B cell (primary cell): ENCODE data around the gene D2HGDH. TPM values are rescaled to one million over a fixed set of nuclear protein-coding genes. Genes with fewer than 3 reads are reported as not detected.

Experiments used
- ATAC-seq: fragments of 200-7000 bp; cut with Tn5 transposase; one replicate; pipeline ENCODE4 v1.10.0; 2021; ENCODE audit warnings: low read depth, mild to moderate bottlenecking, moderate number of reproducible peaks, moderate library complexity
- CTCF ChIA-PET: fragments of 350-600 bp; sonication (Branson Sonifier 250); formaldehyde crosslinking; loops from one replicate; lab custom pipeline; 2021; ENCODE audit warnings: antibody characterized with exemption, inconsistent platforms; lab: Charles Lee
- POLR2A ChIA-PET: fragments of 350-600 bp; sonication (Branson Sonifier 250); formaldehyde crosslinking; loops from one replicate; lab custom pipeline; 2021; ENCODE audit warnings: antibody characterized with exemption; lab: Charles Lee
- DNase-seq: peaks from one replicate; pipeline ENCODE4 v3.0.0; 2013
- H2AFZ ChIP-seq: 2 replicates; pipeline ENCODE4 v1.6.1; 2012; ENCODE audit warnings: mild to moderate bottlenecking, low read depth, low read length; ENCODE audit not compliant: insufficient read depth, poor library complexity, severe bottlenecking
- H3K27ac ChIP-seq, 2 donors: 1 replicate in 1 of 2; 2 replicates in 1 of 2; pipeline ENCODE4 v1.5.1; 2012 to 2013; ENCODE audit warnings: low read length in 2 of 2, mild to moderate bottlenecking in 2 of 2, moderate library complexity in 1 of 2
- H3K27me3 ChIP-seq, 4 experiments: fragments of 200-600 bp in 1 of 4; sonication (generic) in 1 of 4; replicated peaks in 1 of 4; 1 replicate in 2 of 4; 2 replicates in 2 of 4; pipeline versions ENCODE4 v1.6.1 to v1.7.0; 2013 to 2016; ENCODE audit warnings: low read length in 3 of 4, mild to moderate bottlenecking in 2 of 4, mixed read lengths in 1 of 4, moderate library complexity in 1 of 4; ENCODE audit not compliant: insufficient read depth in 4 of 4, control insufficient read depth in 3 of 4; ENCODE audit errors: control extremely low read depth in 1 of 4
- H3K36me3 ChIP-seq, 2 experiments: replicated peaks in 1 of 2; 1 replicate in 1 of 2; 2 replicates in 1 of 2; pipeline versions ENCODE4 v1.6.1 to v1.7.1; 2013; ENCODE audit warnings: low read length in 1 of 2; ENCODE audit not compliant: insufficient read depth in 2 of 2, control insufficient read depth in 1 of 2; ENCODE audit errors: control extremely low read depth in 1 of 2, extremely low read depth in 1 of 2
- H3K4me1 ChIP-seq, 2 donors: fragments of 200-600 bp in 1 of 2; sonication (generic) in 1 of 2; 1 replicate in 1 of 2; 2 replicates in 1 of 2; pipeline versions ENCODE4 v1.5.1 to v1.6.1; 2013 to 2017; ENCODE audit warnings: low read length in 2 of 2; ENCODE audit not compliant: control insufficient read depth in 2 of 2, insufficient read depth in 2 of 2
- H3K4me2 ChIP-seq: replicated peaks from 2 replicates; pipeline ENCODE3; 2012; ENCODE audit warnings: mild to moderate bottlenecking, low read depth, low read length; ENCODE audit not compliant: poor library complexity, severe bottlenecking
- H3K4me3 ChIP-seq, 5 experiments: fragments of 200-600 bp in 1 of 5; sonication (generic) in 1 of 5; 1 replicate in 3 of 5; 2 replicates in 2 of 5; pipeline versions ENCODE4 v1.5.1 to v1.7.0; 2011 to 2016; ENCODE audit warnings: low read length in 4 of 5, mild to moderate bottlenecking in 4 of 5, low read depth in 2 of 5, control low read depth in 1 of 5, moderate library complexity in 1 of 5; ENCODE audit not compliant: insufficient read depth in 1 of 5; ENCODE audit errors: control extremely low read depth in 1 of 5, extremely low read depth in 1 of 5
- H3K79me2 ChIP-seq: fragments of 200-600 bp; sonication (generic); one replicate; pipeline ENCODE4 v1.6.0; 2016; ENCODE audit warnings: low read length; ENCODE audit not compliant: control insufficient read depth, insufficient read depth
- H3K9ac ChIP-seq: fragments of 200-600 bp; sonication (generic); 2 replicates; pipeline ENCODE4 v1.6.1; 2017; ENCODE audit warnings: mild to moderate bottlenecking, low read length, moderate library complexity
- H3K9me3 ChIP-seq, 3 donors: one replicate each; pipeline versions ENCODE4 v1.6.1 to v1.7.1; 2013; ENCODE audit warnings: low read length in 2 of 3; ENCODE audit not compliant: control insufficient read depth in 2 of 3, insufficient read depth in 1 of 3; ENCODE audit errors: control extremely low read depth in 1 of 3
- H4K20me1 ChIP-seq: 2 replicates; pipeline ENCODE4 v1.6.0; 2012; ENCODE audit warnings: mild to moderate bottlenecking, low read length; ENCODE audit not compliant: insufficient read depth, control insufficient read depth, poor library complexity, severe bottlenecking
- H3K27ac Mint-ChIP-seq: one replicate; pipeline ENCODE4 v1.8.0; 2021; ENCODE audit warnings: mixed read lengths
- H3K27me3 Mint-ChIP-seq: one replicate; pipeline ENCODE4 v1.8.0; 2021; ENCODE audit warnings: mixed read lengths
- H3K4me1 Mint-ChIP-seq: one replicate; pipeline ENCODE4 v1.8.0; 2021; ENCODE audit warnings: mixed read lengths
- H3K4me3 Mint-ChIP-seq: one replicate; pipeline ENCODE4 v1.8.0; 2021; ENCODE audit warnings: mixed read lengths
- H3K9me3 Mint-ChIP-seq: one replicate; pipeline ENCODE4 v1.8.0; 2022; ENCODE audit warnings: mixed read lengths; ENCODE audit not compliant: insufficient read depth
- EZH2 ChIP-seq: IDR thresholded peaks from 2 replicates; pipeline ENCODE4 v1.6.1; 2012; ENCODE audit warnings: borderline replicate concordance, low read depth, mild to moderate bottlenecking, moderate library complexity, low read length; ENCODE audit not compliant: insufficient read depth, poor library complexity, severe bottlenecking
- WGBS: methylation state at CpG from one replicate; pipeline ENCODE4 v1.1.5; 2013; ENCODE audit warnings: missing lambda C conversion rate; ENCODE audit not compliant: insufficient coverage; 5-methylcytosine and 5-hydroxymethylcytosine counted together
- intact Hi-C: fragments of 100-400 bp; cut with micrococcal nuclease; formaldehyde crosslinking; loops from one replicate; pipeline ENCODE4 v1.10.0; 2022
- polyA plus RNA-seq: library from polyadenylated mRNA; depleted of rRNA; stranded (reverse); fragments of >200 nt; gene quantifications from 2 replicates; pipeline ENCODE4 v1.2.3, GENCODE V29; 2012
- total RNA-seq, 2 donors: library from RNA; stranded (reverse); fragments of 120-200 nt in 1 of 2; gene quantifications; 1 replicate in 1 of 2; 2 replicates in 1 of 2; pipeline versions ENCODE4 v1.2.3 to v1.2.4, GENCODE V29; 2013 to 2022
- TF ChIP-seq, protein P1 (sequence below): fragments of 200-600 bp; IDR thresholded peaks from one replicate; pipeline ENCODE4 v1.8.0; 2022; ENCODE audit warnings: antibody characterized with exemption, mild to moderate bottlenecking

The D2HGDH gene
- total and polyA plus RNA-seq, 2 donors (not counting 1 experiment from before 2014, with no cell fraction given) = 44.0 to 67.7 TPM

DNA sequence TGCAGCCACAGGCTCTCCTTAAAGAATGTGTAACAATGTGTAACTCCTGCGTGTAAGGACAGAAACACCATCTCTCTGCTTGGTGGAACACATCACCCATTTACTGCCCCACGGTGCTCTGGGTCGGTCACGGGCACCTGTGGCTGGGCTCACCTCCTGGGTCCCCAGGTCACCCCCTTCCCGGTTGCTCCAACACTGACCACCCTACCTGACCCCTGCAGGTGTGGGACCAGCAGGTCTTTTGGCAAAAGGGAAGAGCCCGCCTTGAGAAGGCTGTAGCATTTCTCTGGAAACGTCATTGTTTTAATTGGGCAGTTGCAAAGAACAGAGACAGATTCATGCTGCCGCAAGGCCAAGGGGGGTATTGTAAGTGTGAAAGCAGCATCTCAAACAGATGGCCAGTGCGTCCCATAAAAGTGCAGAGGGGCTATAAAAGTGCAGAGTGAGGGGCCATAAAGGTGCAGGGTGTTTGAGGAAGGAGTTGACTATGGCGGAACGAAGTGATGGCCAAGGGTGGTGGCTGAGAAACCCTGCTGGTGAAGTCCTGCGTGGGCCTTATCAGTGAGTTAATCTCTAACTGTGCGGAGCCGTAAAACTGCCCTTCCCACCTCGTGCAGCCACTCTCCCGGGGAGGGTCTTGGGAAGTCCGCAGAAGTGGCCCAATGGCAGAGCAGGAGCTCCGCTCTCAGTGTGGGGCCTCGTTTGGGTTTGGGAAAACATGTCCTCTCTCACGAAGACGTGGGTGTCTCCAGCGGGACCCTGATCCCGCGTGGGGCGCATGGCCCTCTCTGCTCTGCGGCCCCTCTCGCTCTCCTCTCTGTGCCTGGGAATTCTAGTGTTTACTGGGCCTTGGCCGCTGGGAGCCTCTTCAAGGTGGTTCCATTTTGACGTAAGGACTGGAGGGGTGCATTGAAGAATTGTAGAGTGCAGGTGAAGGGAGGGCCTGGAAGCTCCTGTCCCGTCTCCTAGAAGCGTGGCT lies 60.9 kb downstream of the D2HGDH start:
- Mint-ChIP-seq H3K4me1 (no peaks in the 10 kb centered on the region), H3K27me3 (peaks cover 2% of the 10 kb centered on the region), H3K9me3 (no peaks in the 10 kb centered on the region), H3K27ac (no peak overlapping the region), H3K4me3 (no peak overlapping the region)
- CTCF ChIA-PET = no interaction called here
- no peak for DNase-seq
- TF ChIP-seq, protein P1, sequence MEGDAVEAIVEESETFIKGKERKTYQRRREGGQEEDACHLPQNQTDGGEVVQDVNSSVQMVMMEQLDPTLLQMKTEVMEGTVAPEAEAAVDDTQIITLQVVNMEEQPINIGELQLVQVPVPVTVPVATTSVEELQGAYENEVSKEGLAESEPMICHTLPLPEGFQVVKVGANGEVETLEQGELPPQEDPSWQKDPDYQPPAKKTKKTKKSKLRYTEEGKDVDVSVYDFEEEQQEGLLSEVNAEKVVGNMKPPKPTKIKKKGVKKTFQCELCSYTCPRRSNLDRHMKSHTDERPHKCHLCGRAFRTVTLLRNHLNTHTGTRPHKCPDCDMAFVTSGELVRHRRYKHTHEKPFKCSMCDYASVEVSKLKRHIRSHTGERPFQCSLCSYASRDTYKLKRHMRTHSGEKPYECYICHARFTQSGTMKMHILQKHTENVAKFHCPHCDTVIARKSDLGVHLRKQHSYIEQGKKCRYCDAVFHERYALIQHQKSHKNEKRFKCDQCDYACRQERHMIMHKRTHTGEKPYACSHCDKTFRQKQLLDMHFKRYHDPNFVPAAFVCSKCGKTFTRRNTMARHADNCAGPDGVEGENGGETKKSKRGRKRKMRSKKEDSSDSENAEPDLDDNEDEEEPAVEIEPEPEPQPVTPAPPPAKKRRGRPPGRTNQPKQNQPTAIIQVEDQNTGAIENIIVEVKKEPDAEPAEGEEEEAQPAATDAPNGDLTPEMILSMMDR = no peak
- no peak for TF ChIP-seq EZH2
- Histone ChIP-seq H3K4me1 (no peaks in the 10 kb centered on the region), H3K4me2 (no peak overlapping the region), H3K79me2 (no peaks in the 10 kb centered on the region), H3K9me3 (no peaks in the 10 kb centered on the region), H3K9ac (no peak overlapping the region), H3K27me3 (no peaks in the 10 kb centered on the region), H3K4me3 (no peak overlapping the region), H2AFZ (no peak overlapping the region), H3K27ac (no peak overlapping the region), H3K36me3 (no peaks in the 10 kb centered on the region), H4K20me1 (no peaks in the 10 kb centered on the region)
- 93% methylated on average over 31 of the region's 31 CpGs for WGBS
- ATAC-seq = no peak
- POLR2A ChIA-PET = no interaction called here
- intact Hi-C loops = no loop called here

DNA sequence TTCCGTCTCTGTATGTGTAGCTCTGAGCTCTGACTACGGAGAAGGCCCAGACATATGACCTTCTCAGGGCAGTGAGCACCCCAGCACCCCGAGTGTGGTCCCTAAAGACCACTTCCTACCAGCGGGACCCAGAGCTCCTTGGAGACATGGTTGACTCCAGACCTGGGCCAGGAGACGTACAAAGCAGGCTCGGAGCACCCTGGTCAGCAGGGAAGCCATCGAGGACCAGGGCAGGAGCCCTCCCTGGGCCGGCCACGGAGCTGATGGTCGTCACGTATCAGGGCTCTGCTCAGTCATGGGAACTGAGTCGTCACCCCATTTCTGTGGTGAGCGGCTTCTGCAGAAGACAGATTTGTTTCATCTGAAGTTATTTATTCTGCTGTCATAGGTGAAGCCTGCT lies 61.8 kb downstream of the D2HGDH start:
- Histone ChIP-seq H3K4me1 (no peaks in the 10 kb centered on the region), H4K20me1 (no peaks in the 10 kb centered on the region), H3K9ac (no peak overlapping the region), H3K4me2 (no peak overlapping the region), H3K27me3 (no peaks in the 10 kb centered on the region), H3K79me2 (no peaks in the 10 kb centered on the region), H3K27ac (no peak overlapping the region), H2AFZ (no peak overlapping the region), H3K9me3 (no peaks in the 10 kb centered on the region), H3K4me3 (no peak overlapping the region), H3K36me3 (no peaks in the 10 kb centered on the region)
- no peak overlapping the region for H3K27ac Mint-ChIP-seq
- no peak overlapping the region for H3K4me3 Mint-ChIP-seq
- 88% methylated on average over 13 of the region's 13 CpGs for WGBS
- peaks cover 2% of the 10 kb centered on the region for H3K27me3 Mint-ChIP-seq
- no peaks in the 10 kb centered on the region for H3K4me1 Mint-ChIP-seq
- POLR2A ChIA-PET = no interaction called here
- H3K9me3 Mint-ChIP-seq = no peaks in the 10 kb centered on the region
- intact Hi-C loops = no loop called here
- TF ChIP-seq EZH2 = no peak
- TF ChIP-seq, protein P1 = no peak
- ATAC-seq (no peak), DNase-seq (no peak)
- CTCF ChIA-PET = no interaction called here
